HepG2 (cell line): ENCODE data around the gene C1RL. TPM values are rescaled to one million over a fixed set of nuclear protein-coding genes. Genes with fewer than 3 reads are reported as not detected.

ENCODE experiments used
- ARID3A ChIP-seq: IDR thresholded peaks from 2 replicates; pipeline ENCODE4 v1.6.1; 2012; ENCODE audit warnings: low read depth, low read length, improper control_type of control experiment
- CENPT ChIP-seq: sonication (generic); formaldehyde crosslinking; IDR thresholded peaks from 2 replicates; pipeline ENCODE4 v1.8.0; 2022; ENCODE audit warnings: low read depth, mild to moderate bottlenecking, moderate library complexity, missing genetic modification reagents
- DNMT1 ChIP-seq: sonication (generic); formaldehyde crosslinking; IDR thresholded peaks from 2 replicates; pipeline ENCODE4 v1.5.1; 2020; ENCODE audit warnings: mild to moderate bottlenecking, missing genetic modification reagents
- EED ChIP-seq: sonication (generic); formaldehyde crosslinking; IDR thresholded peaks from 2 replicates; pipeline ENCODE4 v1.5.0; 2020; ENCODE audit warnings: mild to moderate bottlenecking, missing genetic modification reagents
- ELF4 ChIP-seq: sonication (generic); formaldehyde crosslinking; IDR thresholded peaks from 2 replicates; pipeline ENCODE4 v1.5.0; 2020; ENCODE audit warnings: missing genetic modification reagents, mild to moderate bottlenecking, moderate library complexity, borderline replicate concordance
- HOMEZ ChIP-seq: IDR thresholded peaks from 2 replicates; pipeline ENCODE4 v1.6.1; 2016; ENCODE audit warnings: low read depth
- MIER3 ChIP-seq: IDR thresholded peaks from 2 replicates; pipeline ENCODE4 v1.6.1; 2016; ENCODE audit warnings: missing compliant biosample characterization, borderline replicate concordance
- PITX1 ChIP-seq: sonication (generic); formaldehyde crosslinking; IDR thresholded peaks from 2 replicates; pipeline ENCODE4 v1.5.1; 2020; ENCODE audit warnings: mild to moderate bottlenecking, missing genetic modification reagents
- RBM22 ChIP-seq: fragments of 200-400 bp; formaldehyde crosslinking; optimal IDR thresholded peaks from 2 replicates; pipeline ENCODE3; 2017; ENCODE audit warnings: mild to moderate bottlenecking, low read length, moderate library complexity
- RNF2 ChIP-seq: fragments of 450-650 bp; conservative IDR thresholded peaks from 2 replicates; pipeline ENCODE4 v1.6.1; 2016; ENCODE audit warnings: low read depth
- SAP130 ChIP-seq: IDR thresholded peaks from 2 replicates; pipeline ENCODE4 v1.6.1; 2016; ENCODE audit warnings: low read depth
- SMAD3 ChIP-seq: sonication (generic); formaldehyde crosslinking; IDR thresholded peaks from 2 replicates; pipeline ENCODE4 v1.4.0; 2020; ENCODE audit warnings: missing genetic modification reagents
- SMC3 ChIP-seq: IDR thresholded peaks from 2 replicates; pipeline ENCODE4 v1.6.1; 2011; ENCODE audit warnings: low read length, improper control_type of control experiment
- SOX6 ChIP-seq, 2 experiments: fragments of 450-650 bp in 1 of 2; sonication (generic) in 1 of 2; formaldehyde crosslinking in 1 of 2; IDR thresholded peaks; 2 replicates each; pipeline versions ENCODE4 v1.4.0 to v1.6.1; 2017 to 2020; ENCODE audit warnings: antibody characterized with exemption in 1 of 2, mild to moderate bottlenecking in 1 of 2, missing genetic modification reagents in 1 of 2
- STAT5B ChIP-seq: sonication (generic); formaldehyde crosslinking; IDR thresholded peaks from 2 replicates; pipeline ENCODE4 v1.4.0; 2020; ENCODE audit warnings: missing genetic modification reagents
- ZNF530 ChIP-seq: sonication (generic); formaldehyde crosslinking; IDR thresholded peaks from 2 replicates; pipeline ENCODE4 v1.5.0; 2020; ENCODE audit warnings: low read depth, mild to moderate bottlenecking, missing genetic modification reagents
- polyA plus RNA-seq, 8 experiments: library from polyadenylated mRNA; depleted of rRNA in 3 of 8; stranded (reverse) in 7 of 8; unstranded in 1 of 8; fragments of >200 nt; fragmentation: Illumina TruSeq in 4 of 8; extraction: Trizol in 4 of 8; gene quantifications; 2 replicates each; pipeline versions ENCODE4 v1.2.1 to v1.2.3, GENCODE V29; 2011 to 2016; ENCODE audit warnings: low read depth in 4 of 8, missing spikeins in 1 of 8, mixed read lengths in 1 of 8; ENCODE audit not compliant: insufficient read depth in 1 of 8
- total RNA-seq, 5 experiments: library from RNA; depleted of rRNA; stranded (reverse); fragments of >200 nt; fragmentation: Illumina TruSeq; extraction: Trizol; gene quantifications; 2 replicates each; pipeline ENCODE4 v1.2.3, GENCODE V29; 2016; ENCODE audit warnings: low read depth in 1 of 5
- TF ChIP-seq, protein P1 (sequence below): sonication (generic); formaldehyde crosslinking; IDR thresholded peaks from 2 replicates; pipeline ENCODE4 v1.5.0; 2020; ENCODE audit warnings: mild to moderate bottlenecking, missing genetic modification reagents, moderate library complexity
- TF ChIP-seq, protein P2 (sequence below): sonication (generic); formaldehyde crosslinking; IDR thresholded peaks from 2 replicates; pipeline ENCODE4 v1.5.0; 2020; ENCODE audit warnings: missing genetic modification reagents, mild to moderate bottlenecking, borderline replicate concordance
- TF ChIP-seq, protein P3 (sequence below): sonication (generic); formaldehyde crosslinking; IDR thresholded peaks from 2 replicates; pipeline ENCODE4 v1.4.0; 2020; ENCODE audit warnings: mild to moderate bottlenecking, missing genetic modification reagents
- TF ChIP-seq, protein P4 (sequence below): sonication (generic); formaldehyde crosslinking; IDR thresholded peaks from 2 replicates; pipeline ENCODE4 v1.5.0; 2020; ENCODE audit warnings: mild to moderate bottlenecking, low read depth, missing genetic modification reagents, borderline replicate concordance
- TF ChIP-seq, protein P5 (sequence below): sonication (generic); formaldehyde crosslinking; IDR thresholded peaks from 2 replicates; pipeline ENCODE4 v1.8.1; 2023; ENCODE audit warnings: mild to moderate bottlenecking, inconsistent platforms, moderate library complexity, missing genetic modification reagents, borderline replicate concordance

C1RL gene
- total and polyA plus RNA-seq, 2 of the 13 experiments (the other 11 are each of a cell fraction or from before 2014, with no cell fraction given), result 28.9 to 53.1 TPM

GRCh38 chr12:7092229-7092985 is 16.6 kb downstream of the C1RL start, which contains the start of gene C1R (continued):
- TF ChIP-seq, protein P1, sequence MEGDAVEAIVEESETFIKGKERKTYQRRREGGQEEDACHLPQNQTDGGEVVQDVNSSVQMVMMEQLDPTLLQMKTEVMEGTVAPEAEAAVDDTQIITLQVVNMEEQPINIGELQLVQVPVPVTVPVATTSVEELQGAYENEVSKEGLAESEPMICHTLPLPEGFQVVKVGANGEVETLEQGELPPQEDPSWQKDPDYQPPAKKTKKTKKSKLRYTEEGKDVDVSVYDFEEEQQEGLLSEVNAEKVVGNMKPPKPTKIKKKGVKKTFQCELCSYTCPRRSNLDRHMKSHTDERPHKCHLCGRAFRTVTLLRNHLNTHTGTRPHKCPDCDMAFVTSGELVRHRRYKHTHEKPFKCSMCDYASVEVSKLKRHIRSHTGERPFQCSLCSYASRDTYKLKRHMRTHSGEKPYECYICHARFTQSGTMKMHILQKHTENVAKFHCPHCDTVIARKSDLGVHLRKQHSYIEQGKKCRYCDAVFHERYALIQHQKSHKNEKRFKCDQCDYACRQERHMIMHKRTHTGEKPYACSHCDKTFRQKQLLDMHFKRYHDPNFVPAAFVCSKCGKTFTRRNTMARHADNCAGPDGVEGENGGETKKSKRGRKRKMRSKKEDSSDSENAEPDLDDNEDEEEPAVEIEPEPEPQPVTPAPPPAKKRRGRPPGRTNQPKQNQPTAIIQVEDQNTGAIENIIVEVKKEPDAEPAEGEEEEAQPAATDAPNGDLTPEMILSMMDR (CRISPR knock-in tag), result peak; percentile 86
- TF ChIP-seq RBM22 (no peak), HOMEZ (CRISPR knock-in tag) (no peak), ELF4 (CRISPR knock-in tag) (no peak), DNMT1 (CRISPR knock-in tag) (no peak), SAP130 (CRISPR knock-in tag) (0 out of 2 replicates have a peak, but pooled peaks have one; percentile 25), ZNF530 (no peak), MIER3 (CRISPR knock-in tag) (no peak), EED (no peak), ARID3A (peak; percentile 42; the same call in 1 of the 2 replicates), SMAD3 (no peak), RNF2 (no peak), CENPT (CRISPR knock-in tag) (no peak), SOX6 (IDR thresholded peaks at IDR 0.05) (no peak), SOX6 (CRISPR knock-in tag; IDR thresholded peaks at IDR 0.05) (peak; percentile 29; the same call in 1 of the 2 replicates), STAT5B (CRISPR knock-in tag) (no peak), SMC3 (peak; percentile 83), PITX1 (CRISPR knock-in tag) (0 out of 2 replicates have a peak, but pooled peaks have one; percentile 22)
- TF ChIP-seq, protein P2, sequence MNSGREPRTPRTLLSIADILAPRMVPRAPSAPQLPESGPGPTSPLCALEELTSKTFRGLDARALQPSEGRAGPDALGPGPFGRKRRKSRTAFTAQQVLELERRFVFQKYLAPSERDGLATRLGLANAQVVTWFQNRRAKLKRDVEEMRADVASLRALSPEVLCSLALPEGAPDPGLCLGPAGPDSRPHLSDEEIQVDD (CRISPR knock-in tag), result no peak
- TF ChIP-seq, protein P3, sequence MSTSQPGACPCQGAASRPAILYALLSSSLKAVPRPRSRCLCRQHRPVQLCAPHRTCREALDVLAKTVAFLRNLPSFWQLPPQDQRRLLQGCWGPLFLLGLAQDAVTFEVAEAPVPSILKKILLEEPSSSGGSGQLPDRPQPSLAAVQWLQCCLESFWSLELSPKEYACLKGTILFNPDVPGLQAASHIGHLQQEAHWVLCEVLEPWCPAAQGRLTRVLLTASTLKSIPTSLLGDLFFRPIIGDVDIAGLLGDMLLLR (CRISPR knock-in tag), result no peak
- TF ChIP-seq, protein P4, sequence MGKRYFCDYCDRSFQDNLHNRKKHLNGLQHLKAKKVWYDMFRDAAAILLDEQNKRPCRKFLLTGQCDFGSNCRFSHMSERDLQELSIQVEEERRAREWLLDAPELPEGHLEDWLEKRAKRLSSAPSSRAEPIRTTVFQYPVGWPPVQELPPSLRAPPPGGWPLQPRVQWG, result no peak
- TF ChIP-seq, protein P5, sequence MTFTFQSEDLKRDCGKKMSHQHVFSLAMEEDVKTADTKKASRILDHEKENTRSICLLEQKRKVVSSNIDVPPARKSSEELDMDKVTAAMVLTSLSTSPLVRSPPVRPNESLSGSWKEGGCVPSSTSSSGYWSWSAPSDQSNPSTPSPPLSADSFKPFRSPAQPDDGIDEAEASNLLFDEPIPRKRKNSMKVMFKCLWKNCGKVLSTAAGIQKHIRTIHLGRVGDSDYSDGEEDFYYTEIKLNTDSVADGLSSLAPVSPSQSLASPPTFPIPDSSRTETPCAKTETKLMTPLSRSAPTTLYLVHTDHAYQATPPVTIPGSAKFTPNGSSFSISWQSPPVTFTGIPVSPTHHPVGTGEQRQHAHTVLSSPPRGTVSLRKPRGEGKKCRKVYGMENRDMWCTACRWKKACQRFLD (CRISPR knock-in tag), result no peak
